Esophagus muscularis mucosa (tissue), 4 donors: ENCODE data around the gene ITPKB. TPM values are rescaled to one million over a fixed set of nuclear protein-coding genes. Genes with fewer than 3 reads are reported as not detected.

Experiments
- DNase-seq: peaks from one replicate; pipeline ENCODE4 v3.0.0-alpha.2; 2017; ENCODE audit errors: extremely low spot score
- H3K27ac ChIP-seq, 4 donors: fragments of 200-600 bp; sonication (generic); replicated peaks in 1 of 4; 1 replicate in 3 of 4; 2 replicates in 1 of 4; pipeline ENCODE4 v1.5.1; 2016 to 2019; ENCODE audit warnings: mild to moderate bottlenecking in 1 of 4
- H3K27me3 ChIP-seq, 4 donors: fragments of 200-600 bp; sonication (generic); one replicate each; pipeline versions ENCODE4 v1.5.1 to v1.6.0; 2016 to 2019
- H3K36me3 ChIP-seq, 4 donors: fragments of 200-600 bp; sonication (generic); one replicate each; pipeline ENCODE4 v1.5.1; 2016 to 2019
- H3K4me1 ChIP-seq, 4 donors: fragments of 200-600 bp; sonication (generic); one replicate each; pipeline ENCODE4 v1.5.1; 2016 to 2019
- H3K4me3 ChIP-seq, 4 donors: fragments of 200-600 bp; sonication (generic); 1 replicate in 2 of 4; 2 replicates in 2 of 4; pipeline ENCODE4 v1.5.1; 2016 to 2019; ENCODE audit warnings: mild to moderate bottlenecking in 4 of 4, moderate library complexity in 1 of 4
- H3K9me3 ChIP-seq, 4 donors: fragments of 200-600 bp; sonication (generic); 1 replicate in 3 of 4; 2 replicates in 1 of 4; pipeline ENCODE4 v1.5.1; 2016 to 2019
- EP300 ChIP-seq: sonication (generic); formaldehyde crosslinking; IDR thresholded peaks from one replicate; pipeline ENCODE4 v1.6.1; 2017; ENCODE audit warnings: antibody characterized with exemption
- POLR2A ChIP-seq: fragments of 450-650 bp; IDR thresholded peaks from one replicate; pipeline ENCODE4 v1.6.1; 2017; ENCODE audit warnings: antibody characterized with exemption, moderate library complexity, mild to moderate bottlenecking, low read depth
- POLR2AphosphoS5 ChIP-seq, 2 donors: sonication (generic); formaldehyde crosslinking; IDR thresholded peaks; one replicate each; pipeline ENCODE4 v1.6.1; 2017; ENCODE audit warnings: antibody characterized with exemption in 2 of 2
- WGBS: methylation state at CpG from one replicate; pipeline ENCODE4 v1.1.5; 2018; 5-methylcytosine and 5-hydroxymethylcytosine counted together
- intact Hi-C: fragments of 100-400 bp; cut with DNase I; formaldehyde crosslinking; loops from one replicate; pipeline ENCODE4 v1.15.1; 2023
- total RNA-seq, 4 donors: library from RNA; depleted of rRNA; stranded (reverse); fragments of >200 nt; gene quantifications; one replicate each; pipeline versions ENCODE4 v1.1.0 to v1.2.1, GENCODE V29; 2016
- TF ChIP-seq, protein P1 (sequence below), 3 experiments: fragments of 200-600 bp in 2 of 3; fragments of 450-650 bp in 1 of 3; sonication (generic) in 2 of 3; IDR thresholded peaks; one replicate each; pipeline ENCODE4 v1.5.1; 2017 to 2019; ENCODE audit warnings: antibody characterized with exemption in 3 of 3, mild to moderate bottlenecking in 2 of 3, moderate library complexity in 1 of 3

The ITPKB gene
- 100 to 1,000 TPM in 2 of 4 donors, 10 to 100 TPM in 2; 71.1 to 156 (median 116) TPM for total RNA-seq

DNA sequence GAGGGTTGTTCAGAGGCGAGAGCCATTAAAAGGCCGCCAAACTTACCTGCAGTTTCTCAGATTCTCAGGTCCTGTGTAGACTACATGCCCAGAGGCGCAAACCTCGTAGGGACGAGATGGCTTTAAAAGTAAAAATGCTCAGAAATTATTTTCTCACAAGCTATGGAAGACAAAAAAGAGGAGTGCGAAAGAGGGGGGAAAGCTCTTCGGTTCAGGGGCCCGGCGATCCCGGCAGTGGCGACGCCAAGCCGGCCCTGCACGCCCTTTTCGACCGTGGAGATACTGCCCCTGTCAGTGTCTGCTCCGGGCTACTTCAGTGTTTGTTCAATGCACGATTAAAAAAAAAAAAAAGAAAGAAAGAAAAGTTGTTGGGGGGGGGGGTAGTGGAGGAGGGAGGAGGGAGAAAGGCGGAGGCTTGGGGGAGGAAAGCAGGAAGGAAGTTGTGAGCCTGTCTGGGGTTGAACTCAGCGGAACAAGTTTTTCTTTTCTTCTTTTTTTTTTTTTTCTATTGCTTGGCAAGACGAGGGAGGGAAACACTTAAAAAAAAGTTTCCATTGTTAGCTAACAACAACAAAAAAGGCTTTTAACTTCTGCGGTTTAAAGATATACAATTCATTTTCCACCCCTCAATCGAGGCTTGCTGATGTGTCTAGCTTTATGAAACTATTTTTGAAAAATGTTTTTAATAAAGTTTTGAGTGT is at the start of gene ITPKB:
ITPKB (minus strand) TSS at position 288 of the 701 bp plus-strand sequence. CDS start 1,824 bp downstream, outside the sequence.
- H3K27me3 ChIP-seq: no peaks in the 10 kb centered on the region
- H3K9me3 ChIP-seq: no peaks in the 10 kb centered on the region
- TF ChIP-seq POLR2A (peak; percentile 76), POLR2AphosphoS5 (IDR thresholded peaks at IDR 0.05) (peak; percentile 71 to 92), EP300 (no peak)
- TF ChIP-seq, protein P1, sequence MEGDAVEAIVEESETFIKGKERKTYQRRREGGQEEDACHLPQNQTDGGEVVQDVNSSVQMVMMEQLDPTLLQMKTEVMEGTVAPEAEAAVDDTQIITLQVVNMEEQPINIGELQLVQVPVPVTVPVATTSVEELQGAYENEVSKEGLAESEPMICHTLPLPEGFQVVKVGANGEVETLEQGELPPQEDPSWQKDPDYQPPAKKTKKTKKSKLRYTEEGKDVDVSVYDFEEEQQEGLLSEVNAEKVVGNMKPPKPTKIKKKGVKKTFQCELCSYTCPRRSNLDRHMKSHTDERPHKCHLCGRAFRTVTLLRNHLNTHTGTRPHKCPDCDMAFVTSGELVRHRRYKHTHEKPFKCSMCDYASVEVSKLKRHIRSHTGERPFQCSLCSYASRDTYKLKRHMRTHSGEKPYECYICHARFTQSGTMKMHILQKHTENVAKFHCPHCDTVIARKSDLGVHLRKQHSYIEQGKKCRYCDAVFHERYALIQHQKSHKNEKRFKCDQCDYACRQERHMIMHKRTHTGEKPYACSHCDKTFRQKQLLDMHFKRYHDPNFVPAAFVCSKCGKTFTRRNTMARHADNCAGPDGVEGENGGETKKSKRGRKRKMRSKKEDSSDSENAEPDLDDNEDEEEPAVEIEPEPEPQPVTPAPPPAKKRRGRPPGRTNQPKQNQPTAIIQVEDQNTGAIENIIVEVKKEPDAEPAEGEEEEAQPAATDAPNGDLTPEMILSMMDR (IDR thresholded peaks at IDR 0.05): no peak
- H3K27ac ChIP-seq: peak within 1 kb of the TSS in 3 of 4 donors; percentile 97 to 98 (median 98)
- H3K4me1 ChIP-seq: peaks cover 32 to 46% (median 42%) of the 10 kb centered on the region in 4 donors
- DNase-seq: peak; percentile 93
- H3K36me3 ChIP-seq: peaks cover 5 to 18% (median 12%) of the 10 kb centered on the region in 4 donors
- intact Hi-C loops: loop anchor here (2.0 to 5.0 kb wide), 3 partner anchors 87 to 107 kb away; no protein-coding TSS in a partner anchor
- 2% methylated on average over 23 of the region's 23 CpGs for WGBS
- peak within 1 kb of the TSS; percentile 90 to 97 (median 94) for H3K4me3 ChIP-seq

DNA sequence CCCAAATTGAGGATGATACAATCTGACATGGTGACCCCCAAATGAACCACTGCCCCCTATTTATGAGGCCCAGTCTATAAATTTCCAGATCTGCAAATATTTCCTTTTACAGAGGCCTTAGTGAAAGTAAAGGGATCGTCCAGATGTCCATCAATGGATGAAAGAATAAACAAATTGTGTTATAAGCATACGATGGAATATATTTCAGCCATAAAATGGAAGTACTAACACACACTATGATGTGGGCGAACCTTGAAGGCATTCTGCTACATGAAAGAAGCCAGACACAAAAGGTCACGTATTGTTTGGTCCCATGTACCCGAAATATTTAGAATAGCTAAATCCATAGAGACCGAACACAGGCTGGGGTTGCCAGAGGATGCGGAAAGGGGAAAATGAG is 48.6 kb upstream of the ITPKB start:
- peaks cover 10 to 56% (median 50%) of the 10 kb centered on the region in 4 donors for H3K4me1 ChIP-seq
- no peaks in the 10 kb centered on the region for H3K36me3 ChIP-seq
- intact Hi-C loops: no loop called here
- TF ChIP-seq EP300 (no peak), POLR2AphosphoS5 (IDR thresholded peaks at IDR 0.05) (no peak), POLR2A (no peak)
- TF ChIP-seq, protein P1 (IDR thresholded peaks at IDR 0.05): no peak
- H3K9me3 ChIP-seq: no peaks in the 10 kb centered on the region
- no peaks in the 10 kb centered on the region for H3K27me3 ChIP-seq
- no peak for DNase-seq
- WGBS: 43% methylated on average over 7 of the region's 7 CpGs
- no peak overlapping the region for H3K4me3 ChIP-seq
- H3K27ac ChIP-seq: peak overlapping the region; percentile 46 to 83 (median 72)

DNA sequence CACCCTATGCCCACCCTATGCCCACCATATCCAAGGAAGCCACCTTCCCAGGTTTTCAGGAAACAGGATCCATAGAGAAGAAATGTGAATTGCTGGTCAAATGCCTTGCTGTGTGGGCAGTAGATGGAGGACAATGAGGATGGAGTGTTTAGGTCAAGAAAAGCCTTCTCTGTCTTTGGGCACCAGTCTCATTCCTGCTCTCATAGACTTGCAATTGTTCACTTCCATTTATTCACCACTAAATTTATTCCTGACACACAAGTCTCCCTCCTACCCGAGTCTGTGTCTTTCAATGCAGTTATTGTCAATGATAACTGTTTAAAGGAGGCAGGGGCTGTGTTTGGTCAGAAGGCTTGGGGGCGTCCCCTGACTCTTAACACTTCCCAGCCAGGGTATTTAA is 48.0 kb upstream of the ITPKB start:
- no peak overlapping the region for H3K4me3 ChIP-seq
- peak overlapping the region; percentile 18 to 83 (median 72) for H3K27ac ChIP-seq
- intact Hi-C loops: no loop called here
- H3K4me1 ChIP-seq: peaks cover 10 to 60% (median 50%) of the 10 kb centered on the region in 4 donors
- no peak for DNase-seq
- H3K27me3 ChIP-seq: no peaks in the 10 kb centered on the region
- WGBS: 70% methylated on average over 2 of the region's 2 CpGs
- no peaks in the 10 kb centered on the region for H3K9me3 ChIP-seq
- no peaks in the 10 kb centered on the region for H3K36me3 ChIP-seq
- no peak for TF ChIP-seq POLR2A

DNA sequence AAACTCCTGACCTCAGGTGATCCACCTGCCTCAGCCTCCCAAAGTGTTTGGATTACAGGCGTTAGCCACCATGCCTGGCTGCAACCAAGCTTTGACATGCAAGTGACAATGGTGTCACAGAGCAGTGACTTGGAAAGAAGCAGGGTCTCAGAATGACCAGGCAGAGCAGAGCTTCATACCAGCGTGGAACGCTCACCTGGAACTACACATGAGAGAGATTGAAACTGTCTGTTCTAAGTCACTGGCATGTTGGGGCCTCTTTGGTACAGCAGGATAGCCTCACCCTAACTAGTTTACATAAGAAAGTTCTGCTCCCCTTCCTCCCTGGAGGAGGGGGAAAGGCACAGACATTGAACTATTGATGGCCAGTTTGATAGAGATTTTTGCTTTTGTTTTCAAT is 47.5 kb upstream of the ITPKB start:
- DNase-seq: no peak
- TF ChIP-seq POLR2AphosphoS5 (IDR thresholded peaks at IDR 0.05): no peak
- TF ChIP-seq EP300: no peak
- no peak for TF ChIP-seq POLR2A
- TF ChIP-seq, protein P1 (IDR thresholded peaks at IDR 0.05): no peak
- Histone ChIP-seq H3K27me3 (no peaks in the 10 kb centered on the region), H3K4me3 (no peak overlapping the region), H3K4me1 (peaks cover 10 to 60% (median 50%) of the 10 kb centered on the region in 4 donors), H3K36me3 (no peaks in the 10 kb centered on the region), H3K27ac (peak overlapping the region; percentile 10 to 83 (median 72)), H3K9me3 (no peaks in the 10 kb centered on the region)
- WGBS: 96% methylated on average over 3 of the region's 3 CpGs
- intact Hi-C loops: no loop called here

DNA sequence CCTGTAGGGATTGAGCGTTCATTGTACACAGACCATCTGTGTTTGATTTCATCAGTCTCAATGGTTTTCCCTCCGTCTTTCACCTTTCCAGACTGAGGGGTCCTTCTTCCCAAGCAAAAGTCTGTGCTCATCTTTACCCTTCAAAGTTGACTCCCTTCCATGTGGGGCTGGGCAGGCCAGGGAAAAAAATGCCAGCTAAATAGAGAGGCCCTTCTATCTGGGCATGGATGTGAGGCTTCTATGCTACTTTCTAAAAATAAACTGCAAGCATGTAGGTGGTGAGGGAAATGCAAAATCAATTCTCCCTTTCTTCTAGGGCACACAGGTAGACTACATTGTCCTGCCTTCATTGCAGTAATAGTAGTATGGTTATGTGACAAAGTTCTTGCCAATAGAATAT is 46.7 kb upstream of the ITPKB start:
- 83% methylated on average over 2 of the region's 2 CpGs for WGBS
- Histone ChIP-seq H3K27me3 (no peaks in the 10 kb centered on the region), H3K27ac (peak overlapping the region; percentile 29 to 87 (median 82)), H3K4me3 (no peak overlapping the region), H3K9me3 (no peaks in the 10 kb centered on the region), H3K4me1 (peaks cover 10 to 60% (median 50%) of the 10 kb centered on the region in 4 donors), H3K36me3 (no peaks in the 10 kb centered on the region)
- intact Hi-C loops: no loop called here
- no peak for DNase-seq
- TF ChIP-seq EP300: no peak
- TF ChIP-seq, protein P1 (IDR thresholded peaks at IDR 0.05): no peak
- no peak for TF ChIP-seq POLR2A
- no peak for TF ChIP-seq POLR2AphosphoS5 (IDR thresholded peaks at IDR 0.05)
